Keratinocyte (primary cell): ENCODE data around the gene APPL2.

Experiments
- EZH2 ChIP-seq: IDR thresholded peaks from one replicate; pipeline ENCODE4 v1.6.1; 2012; ENCODE audit warnings: inconsistent platforms, mild to moderate bottlenecking, low read length, moderate library complexity
- TF ChIP-seq, protein P1 (sequence below), 3 experiments: IDR thresholded peaks in 1 of 3; conservative IDR thresholded peaks in 1 of 3; optimal IDR thresholded peaks in 1 of 3; 2 replicates in 2 of 3; 3 replicates in 1 of 3; pipeline versions ENCODE3 to v1.5.1; 2011; ENCODE audit warnings: low read length in 3 of 3, mild to moderate bottlenecking in 3 of 3, moderate library complexity in 2 of 3, control low read depth in 1 of 3, inconsistent platforms in 1 of 3; ENCODE audit not compliant: insufficient read depth in 2 of 3; ENCODE audit errors: extremely low read depth in 1 of 3

DNA sequence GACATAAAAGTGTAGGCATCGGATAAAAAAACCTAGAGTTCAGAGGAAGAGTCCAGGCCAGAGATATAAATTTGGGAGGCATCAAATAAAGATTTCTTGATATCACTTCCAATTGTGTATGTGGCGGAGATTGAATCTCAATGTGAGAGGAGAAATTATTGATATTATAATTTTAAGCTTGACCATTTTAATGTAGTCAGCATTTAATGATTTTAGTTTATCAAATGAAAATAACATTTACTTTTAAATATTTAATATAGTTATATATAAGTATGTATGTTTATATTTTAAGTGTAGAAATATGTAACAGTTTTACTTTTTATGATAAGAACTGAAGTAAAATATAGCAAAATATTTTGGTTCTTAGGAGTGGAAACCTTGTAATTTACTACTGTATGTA, 79.7 kb downstream of the APPL2 start:
- TF ChIP-seq, protein P1, sequence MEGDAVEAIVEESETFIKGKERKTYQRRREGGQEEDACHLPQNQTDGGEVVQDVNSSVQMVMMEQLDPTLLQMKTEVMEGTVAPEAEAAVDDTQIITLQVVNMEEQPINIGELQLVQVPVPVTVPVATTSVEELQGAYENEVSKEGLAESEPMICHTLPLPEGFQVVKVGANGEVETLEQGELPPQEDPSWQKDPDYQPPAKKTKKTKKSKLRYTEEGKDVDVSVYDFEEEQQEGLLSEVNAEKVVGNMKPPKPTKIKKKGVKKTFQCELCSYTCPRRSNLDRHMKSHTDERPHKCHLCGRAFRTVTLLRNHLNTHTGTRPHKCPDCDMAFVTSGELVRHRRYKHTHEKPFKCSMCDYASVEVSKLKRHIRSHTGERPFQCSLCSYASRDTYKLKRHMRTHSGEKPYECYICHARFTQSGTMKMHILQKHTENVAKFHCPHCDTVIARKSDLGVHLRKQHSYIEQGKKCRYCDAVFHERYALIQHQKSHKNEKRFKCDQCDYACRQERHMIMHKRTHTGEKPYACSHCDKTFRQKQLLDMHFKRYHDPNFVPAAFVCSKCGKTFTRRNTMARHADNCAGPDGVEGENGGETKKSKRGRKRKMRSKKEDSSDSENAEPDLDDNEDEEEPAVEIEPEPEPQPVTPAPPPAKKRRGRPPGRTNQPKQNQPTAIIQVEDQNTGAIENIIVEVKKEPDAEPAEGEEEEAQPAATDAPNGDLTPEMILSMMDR (optimal IDR thresholded peaks at IDR 0.05 in 1 of 3, IDR thresholded peaks at IDR 0.05 in 1 of 3, conservative IDR thresholded peaks at IDR 0.05 in 1 of 3; ENCODE audit: extremely low read depth in 1 of 3, insufficient read depth in 2 of 3, low read length in 3 of 3) = no peak
- TF ChIP-seq EZH2 = no peak
